ENCODE measurements around the gene RPS6KA2.

The RPS6KA2 gene

DNA sequence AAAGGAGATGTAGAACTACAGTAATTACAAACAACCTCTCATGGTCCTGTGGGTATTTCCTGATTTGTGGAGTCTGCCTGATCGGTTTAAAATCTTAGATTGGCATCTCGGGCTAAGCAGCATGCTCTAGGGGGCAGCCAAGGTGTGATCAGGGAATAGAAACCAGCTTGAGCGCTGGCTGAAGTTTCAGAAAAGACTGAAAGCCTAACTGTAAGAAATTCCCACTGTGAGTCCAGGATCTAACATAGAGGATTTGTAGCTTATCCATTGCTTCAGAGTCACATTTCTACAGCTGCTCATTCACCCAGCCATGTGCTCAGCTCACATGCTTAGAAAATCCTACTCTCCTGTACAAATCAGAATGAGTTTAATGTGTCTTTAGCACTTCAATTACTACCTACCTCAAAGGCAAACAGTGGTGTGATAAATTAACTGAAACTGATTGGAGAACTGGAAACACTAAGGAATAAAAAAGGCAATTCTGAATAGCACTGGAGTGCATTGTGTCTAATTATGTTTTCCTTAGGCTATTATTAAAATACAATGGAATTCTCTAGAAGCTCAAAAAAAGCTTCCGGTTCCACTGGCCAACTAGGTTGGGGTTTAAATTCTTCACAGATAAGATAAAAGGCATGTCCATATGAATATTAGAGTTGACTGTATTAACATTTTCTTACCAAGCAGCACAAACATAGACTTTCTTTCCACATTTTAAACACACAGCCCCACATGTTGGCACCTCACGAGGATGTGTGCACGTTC lies 170.5 kb downstream of the RPS6KA2 start:
- no peak for DNase-seq (ENCODE audit: low read depth in 1 of 2, low spot score in 1 of 2)
- Histone ChIP-seq H3K4me3 (replicated peaks; ENCODE audit: insufficient read depth, low read length) (no peak overlapping the region), H3K27me3 (ENCODE audit: insufficient read depth, poor library complexity, severe bottlenecking) (no peaks in the 10 kb centered on the region), H3K27ac (replicated peaks) (no peak overlapping the region)
- TF ChIP-seq, protein P1, sequence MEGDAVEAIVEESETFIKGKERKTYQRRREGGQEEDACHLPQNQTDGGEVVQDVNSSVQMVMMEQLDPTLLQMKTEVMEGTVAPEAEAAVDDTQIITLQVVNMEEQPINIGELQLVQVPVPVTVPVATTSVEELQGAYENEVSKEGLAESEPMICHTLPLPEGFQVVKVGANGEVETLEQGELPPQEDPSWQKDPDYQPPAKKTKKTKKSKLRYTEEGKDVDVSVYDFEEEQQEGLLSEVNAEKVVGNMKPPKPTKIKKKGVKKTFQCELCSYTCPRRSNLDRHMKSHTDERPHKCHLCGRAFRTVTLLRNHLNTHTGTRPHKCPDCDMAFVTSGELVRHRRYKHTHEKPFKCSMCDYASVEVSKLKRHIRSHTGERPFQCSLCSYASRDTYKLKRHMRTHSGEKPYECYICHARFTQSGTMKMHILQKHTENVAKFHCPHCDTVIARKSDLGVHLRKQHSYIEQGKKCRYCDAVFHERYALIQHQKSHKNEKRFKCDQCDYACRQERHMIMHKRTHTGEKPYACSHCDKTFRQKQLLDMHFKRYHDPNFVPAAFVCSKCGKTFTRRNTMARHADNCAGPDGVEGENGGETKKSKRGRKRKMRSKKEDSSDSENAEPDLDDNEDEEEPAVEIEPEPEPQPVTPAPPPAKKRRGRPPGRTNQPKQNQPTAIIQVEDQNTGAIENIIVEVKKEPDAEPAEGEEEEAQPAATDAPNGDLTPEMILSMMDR (IDR thresholded peaks at IDR 0.05; ENCODE audit: insufficient read depth, low read length) = no peak
- no peak for TF ChIP-seq GABPA (IDR thresholded peaks at IDR 0.05; ENCODE audit: low read depth)
- no peak for TF ChIP-seq POLR2AphosphoS5 (IDR thresholded peaks at IDR 0.05; ENCODE audit: low read depth)
- no peak for TF ChIP-seq SPI1 (IDR thresholded peaks at IDR 0.05; ENCODE audit: borderline replicate concordance, low read depth)
- TF ChIP-seq, protein P2, sequence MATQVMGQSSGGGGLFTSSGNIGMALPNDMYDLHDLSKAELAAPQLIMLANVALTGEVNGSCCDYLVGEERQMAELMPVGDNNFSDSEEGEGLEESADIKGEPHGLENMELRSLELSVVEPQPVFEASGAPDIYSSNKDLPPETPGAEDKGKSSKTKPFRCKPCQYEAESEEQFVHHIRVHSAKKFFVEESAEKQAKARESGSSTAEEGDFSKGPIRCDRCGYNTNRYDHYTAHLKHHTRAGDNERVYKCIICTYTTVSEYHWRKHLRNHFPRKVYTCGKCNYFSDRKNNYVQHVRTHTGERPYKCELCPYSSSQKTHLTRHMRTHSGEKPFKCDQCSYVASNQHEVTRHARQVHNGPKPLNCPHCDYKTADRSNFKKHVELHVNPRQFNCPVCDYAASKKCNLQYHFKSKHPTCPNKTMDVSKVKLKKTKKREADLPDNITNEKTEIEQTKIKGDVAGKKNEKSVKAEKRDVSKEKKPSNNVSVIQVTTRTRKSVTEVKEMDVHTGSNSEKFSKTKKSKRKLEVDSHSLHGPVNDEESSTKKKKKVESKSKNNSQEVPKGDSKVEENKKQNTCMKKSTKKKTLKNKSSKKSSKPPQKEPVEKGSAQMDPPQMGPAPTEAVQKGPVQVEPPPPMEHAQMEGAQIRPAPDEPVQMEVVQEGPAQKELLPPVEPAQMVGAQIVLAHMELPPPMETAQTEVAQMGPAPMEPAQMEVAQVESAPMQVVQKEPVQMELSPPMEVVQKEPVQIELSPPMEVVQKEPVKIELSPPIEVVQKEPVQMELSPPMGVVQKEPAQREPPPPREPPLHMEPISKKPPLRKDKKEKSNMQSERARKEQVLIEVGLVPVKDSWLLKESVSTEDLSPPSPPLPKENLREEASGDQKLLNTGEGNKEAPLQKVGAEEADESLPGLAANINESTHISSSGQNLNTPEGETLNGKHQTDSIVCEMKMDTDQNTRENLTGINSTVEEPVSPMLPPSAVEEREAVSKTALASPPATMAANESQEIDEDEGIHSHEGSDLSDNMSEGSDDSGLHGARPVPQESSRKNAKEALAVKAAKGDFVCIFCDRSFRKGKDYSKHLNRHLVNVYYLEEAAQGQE (IDR thresholded peaks at IDR 0.05; ENCODE audit: insufficient replicate concordance, low read depth) = no peak

DNA sequence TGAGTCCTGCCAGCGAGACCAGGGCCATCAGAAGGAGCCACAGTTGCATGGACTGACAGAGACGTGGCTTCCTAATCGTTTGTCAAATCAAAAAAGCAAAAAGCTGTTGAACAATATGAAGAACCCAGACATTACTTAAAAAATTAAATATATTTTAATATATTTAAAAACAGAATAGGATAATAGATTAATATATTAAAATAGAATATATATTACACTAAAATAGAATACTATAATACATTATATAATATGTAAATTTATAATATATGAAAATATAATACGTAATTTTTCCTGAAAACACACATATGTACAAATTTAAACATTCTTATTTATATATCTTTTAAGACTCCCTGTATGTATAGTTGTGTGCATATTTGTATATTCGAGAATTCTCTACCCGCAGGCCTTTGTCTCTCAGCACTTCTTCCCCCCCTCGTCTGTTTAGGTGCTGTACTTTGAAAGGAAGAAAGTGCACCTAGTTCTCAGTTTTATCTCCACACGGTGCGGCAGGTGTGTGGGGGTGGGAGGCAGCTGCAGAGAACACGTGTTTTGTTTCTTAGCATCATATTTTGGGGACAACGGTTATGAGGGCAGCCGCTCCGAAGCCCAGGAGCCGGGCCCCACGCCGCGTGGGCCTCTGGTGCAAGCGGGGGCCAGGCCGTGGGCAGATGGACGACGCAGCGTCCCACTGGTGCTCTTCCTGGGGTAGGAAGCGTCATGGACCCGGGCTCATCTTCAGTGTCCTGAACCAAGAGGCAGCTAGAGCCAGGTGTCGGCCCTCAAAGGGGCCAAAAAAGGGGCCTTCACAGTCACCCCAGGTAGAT lies 172.1 kb downstream of the RPS6KA2 start:
- no peaks in the 10 kb centered on the region for H3K27me3 ChIP-seq (ENCODE audit: insufficient read depth, poor library complexity, severe bottlenecking)
- no peak overlapping the region for H3K27ac ChIP-seq (replicated peaks)
- H3K4me3 ChIP-seq (replicated peaks; ENCODE audit: insufficient read depth, low read length) = no peak overlapping the region
- DNase-seq (ENCODE audit: low read depth in 1 of 2, low spot score in 1 of 2) = no peak
- TF ChIP-seq POLR2AphosphoS5 (IDR thresholded peaks at IDR 0.05; ENCODE audit: low read depth) (no peak), SPI1 (IDR thresholded peaks at IDR 0.05; ENCODE audit: borderline replicate concordance, low read depth) (no peak), GABPA (IDR thresholded peaks at IDR 0.05; ENCODE audit: low read depth) (no peak)
- TF ChIP-seq, protein P1 (IDR thresholded peaks at IDR 0.05; ENCODE audit: insufficient read depth, low read length) = no peak
- TF ChIP-seq, protein P2 (IDR thresholded peaks at IDR 0.05; ENCODE audit: insufficient replicate concordance, low read depth) = no peak

GRCh38 chr6:166453651-166454050 lies 173.4 kb downstream of the RPS6KA2 start:
- TF ChIP-seq SPI1 (IDR thresholded peaks at IDR 0.05; ENCODE audit: borderline replicate concordance, low read depth) (no peak), GABPA (IDR thresholded peaks at IDR 0.05; ENCODE audit: low read depth) (no peak), POLR2AphosphoS5 (IDR thresholded peaks at IDR 0.05; ENCODE audit: low read depth) (no peak)
- TF ChIP-seq, protein P2 (IDR thresholded peaks at IDR 0.05; ENCODE audit: insufficient replicate concordance, low read depth) = no peak
- TF ChIP-seq, protein P1 (IDR thresholded peaks at IDR 0.05; ENCODE audit: insufficient read depth, low read length) = no peak
- no peaks in the 10 kb centered on the region for H3K27me3 ChIP-seq (ENCODE audit: insufficient read depth, poor library complexity, severe bottlenecking)
- H3K4me3 ChIP-seq (replicated peaks; ENCODE audit: insufficient read depth, low read length) = no peak overlapping the region
- no peak overlapping the region for H3K27ac ChIP-seq (replicated peaks)
- DNase-seq (ENCODE audit: low read depth in 1 of 2, low spot score in 1 of 2) = no peak

Data from HL-60 (cell line).